Osteoblast (primary cell): Measurements from ENCODE around the gene UST. TPM values are rescaled to one million over a fixed set of nuclear protein-coding genes. Genes with fewer than 3 reads are reported as not detected.

Experiments
- DNase-seq: peaks from one replicate; pipeline ENCODE4 v3.0.0; 2011; ENCODE audit warnings: low spot score, mixed read lengths; ENCODE audit not compliant: insufficient read length; ENCODE audit errors: missing footprints
- H2AFZ ChIP-seq: 2 replicates; pipeline ENCODE4 v1.6.0; 2011; ENCODE audit warnings: mild to moderate bottlenecking, low read length
- H3K27ac ChIP-seq: 2 replicates; pipeline ENCODE4 v1.5.1; 2011; ENCODE audit warnings: mild to moderate bottlenecking, low read depth, low read length, moderate library complexity
- H3K27me3 ChIP-seq: 2 replicates; pipeline ENCODE4 v1.6.0; 2012; ENCODE audit warnings: mild to moderate bottlenecking, control low read depth, inconsistent platforms, low read length, moderate library complexity; ENCODE audit not compliant: insufficient read depth
- H3K36me3 ChIP-seq: 2 replicates; pipeline ENCODE4 v1.5.1; 2011; ENCODE audit warnings: mild to moderate bottlenecking, low read length, control low read depth, moderate library complexity; ENCODE audit not compliant: insufficient read depth
- H3K4me1 ChIP-seq: 2 replicates; pipeline ENCODE4 v1.5.1; 2011; ENCODE audit warnings: mild to moderate bottlenecking, low read length, control low read depth, moderate library complexity; ENCODE audit not compliant: insufficient read depth
- H3K4me2 ChIP-seq: 2 replicates; pipeline ENCODE4 v1.6.0; 2011; ENCODE audit warnings: mild to moderate bottlenecking, low read length; ENCODE audit not compliant: insufficient read depth
- H3K4me3 ChIP-seq: fragments of 200-600 bp; sonication (generic); 3 replicates; pipeline ENCODE4 v1.5.1; 2012; ENCODE audit warnings: mild to moderate bottlenecking, low read length, inconsistent platforms; ENCODE audit not compliant: insufficient read depth
- H3K79me2 ChIP-seq: 2 replicates; pipeline ENCODE4 v1.6.0; 2012; ENCODE audit warnings: mild to moderate bottlenecking, low read length, control low read depth, inconsistent platforms; ENCODE audit not compliant: insufficient read depth
- H3K9me3 ChIP-seq: 2 replicates; pipeline ENCODE4 v1.5.1; 2011; ENCODE audit warnings: low read depth, low read length, control low read depth
- H4K20me1 ChIP-seq: 2 replicates; pipeline ENCODE4 v1.6.0; 2012; ENCODE audit warnings: mild to moderate bottlenecking, low read length, control low read depth; ENCODE audit not compliant: insufficient read depth
- CTCF ChIP-seq: IDR thresholded peaks from 2 replicates; pipeline ENCODE4 v1.5.1; 2011; ENCODE audit warnings: mild to moderate bottlenecking, low read depth, low read length, moderate library complexity; ENCODE audit errors: extremely low read depth
- total RNA-seq: library from RNA; depleted of rRNA; stranded (reverse); fragments of >200 nt; gene quantifications from 2 replicates; pipeline ENCODE4 v1.2.3, GENCODE V29; 2012

Gene UST
- total RNA-seq, 1 donor: 18.1 TPM

DNA sequence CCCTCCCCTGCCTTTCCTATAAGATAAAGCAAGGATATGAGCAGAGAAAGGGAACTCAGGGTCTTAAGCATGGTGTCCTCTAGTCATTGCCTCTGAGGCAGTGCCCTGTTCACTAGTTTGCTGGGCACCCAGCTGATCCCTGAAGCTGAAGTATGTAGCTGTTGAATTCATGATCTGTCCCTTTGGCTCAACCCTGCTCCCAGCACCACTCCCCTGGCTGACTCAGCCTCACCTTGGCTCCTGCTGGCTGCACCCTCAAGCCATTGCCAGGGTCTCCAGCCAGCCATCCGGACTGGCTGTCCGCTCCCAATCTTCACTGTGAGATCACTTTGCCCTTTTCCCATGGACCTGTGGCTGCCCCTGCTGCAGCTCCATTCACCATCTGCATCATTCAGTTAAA lies 25.9 kb upstream of the UST start:
- H2AFZ ChIP-seq: no peak overlapping the region
- DNase-seq: no peak
- H3K4me1 ChIP-seq: peaks cover 26% of the 10 kb centered on the region
- no peaks in the 10 kb centered on the region for H3K36me3 ChIP-seq
- H3K4me2 ChIP-seq: peak overlapping the region; percentile 47
- H3K27ac ChIP-seq: peak overlapping the region; percentile 1
- H3K4me3 ChIP-seq: no peak overlapping the region
- no peaks in the 10 kb centered on the region for H3K27me3 ChIP-seq
- H3K9me3 ChIP-seq: no peaks in the 10 kb centered on the region
- H3K79me2 ChIP-seq: no peaks in the 10 kb centered on the region
- TF ChIP-seq CTCF: no peak
- no peaks in the 10 kb centered on the region for H4K20me1 ChIP-seq

- Histone ChIP-seq H4K20me1 (no peaks in the 10 kb centered on the region), H3K79me2 (no peaks in the 10 kb centered on the region), H3K4me1 (peaks cover 26% of the 10 kb centered on the region), H3K4me2 (peak overlapping the region; percentile 10), H3K27me3 (no peaks in the 10 kb centered on the region), H3K9me3 (peaks cover 2% of the 10 kb centered on the region), H3K4me3 (no peak overlapping the region), H3K36me3 (no peaks in the 10 kb centered on the region), H2AFZ (no peak overlapping the region), H3K27ac (peak overlapping the region; percentile 85)
- peak; percentile 84 for DNase-seq
- no peak for TF ChIP-seq CTCF
Measured at GRCh38 chr6:148723484-148723883, 23.3 kb upstream of the UST start.

DNA sequence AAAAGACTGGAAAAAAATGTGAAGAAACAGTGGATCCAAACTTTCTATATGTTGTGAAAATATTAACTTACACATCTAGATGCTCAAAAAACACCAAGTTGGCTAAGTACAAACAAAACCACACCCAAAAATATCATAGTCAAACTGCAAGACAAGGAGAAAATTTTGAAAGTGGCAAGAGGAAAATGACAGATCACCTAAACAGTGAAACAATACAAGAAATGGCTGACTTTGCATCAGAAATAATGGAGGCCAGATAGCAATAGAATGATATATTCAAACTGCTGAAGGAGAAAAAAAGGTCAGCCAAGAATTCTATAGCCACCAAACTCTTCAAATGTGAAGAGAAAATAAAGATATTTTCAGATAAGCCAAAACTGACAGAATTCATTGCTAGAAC lies 22.4 kb upstream of the UST start:
- no peaks in the 10 kb centered on the region for H4K20me1 ChIP-seq
- no peaks in the 10 kb centered on the region for H3K36me3 ChIP-seq
- H3K79me2 ChIP-seq: no peaks in the 10 kb centered on the region
- no peak overlapping the region for H3K4me2 ChIP-seq
- H3K4me1 ChIP-seq: peaks cover 26% of the 10 kb centered on the region
- H3K4me3 ChIP-seq: no peak overlapping the region
- H3K27ac ChIP-seq: peak overlapping the region; percentile 85
- no peak for TF ChIP-seq CTCF
- H3K9me3 ChIP-seq: peaks cover 2% of the 10 kb centered on the region
- no peak for DNase-seq
- no peaks in the 10 kb centered on the region for H3K27me3 ChIP-seq
- H2AFZ ChIP-seq: no peak overlapping the region

DNA sequence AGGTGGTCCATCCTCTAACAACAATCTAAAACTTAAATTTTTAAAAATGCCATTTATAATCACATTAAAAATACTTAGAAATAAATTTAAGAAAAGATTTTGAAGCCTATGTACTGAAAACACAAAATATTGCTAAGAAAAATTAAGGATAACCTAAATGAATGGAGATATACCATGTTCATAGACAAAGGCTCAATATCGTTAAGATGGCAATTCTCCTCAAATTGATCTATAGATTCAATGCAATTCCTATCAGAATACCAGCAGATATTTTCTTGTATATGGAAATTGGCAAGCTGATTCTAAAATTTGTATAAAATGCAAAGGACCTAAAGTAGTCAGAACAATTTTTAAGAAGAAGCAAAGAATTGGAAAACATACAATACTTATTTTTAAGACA lies 19.7 kb upstream of the UST start:
- no peaks in the 10 kb centered on the region for H4K20me1 ChIP-seq

More for the DNA sequence above, 19.7 kb upstream of the UST start:
- H3K4me3 ChIP-seq: no peak overlapping the region
- H3K4me1 ChIP-seq: peaks cover 14% of the 10 kb centered on the region
- no peaks in the 10 kb centered on the region for H3K27me3 ChIP-seq
- no peak overlapping the region for H2AFZ ChIP-seq
- no peaks in the 10 kb centered on the region for H3K79me2 ChIP-seq
- H3K36me3 ChIP-seq: no peaks in the 10 kb centered on the region
- no peak overlapping the region for H3K4me2 ChIP-seq
- H3K9me3 ChIP-seq: peaks cover 2% of the 10 kb centered on the region
- DNase-seq: no peak
- TF ChIP-seq CTCF: no peak
- no peak overlapping the region for H3K27ac ChIP-seq
